GM23338 (cell line): ENCODE results near the gene HINT2. TPM values are rescaled to one million over a fixed set of nuclear protein-coding genes. Genes with fewer than 3 reads are reported as not detected.

Experiments used
- ATAC-seq: fragments of 200-7000 bp; cut with Tn5 transposase; 3 replicates; pipeline ENCODE4 v1.9.1; 2020
- DNase-seq: peaks from one replicate; pipeline ENCODE4 v3.0.0-alpha.2; 2015; ENCODE audit warnings: low spot score
- H2AFZ ChIP-seq: fragments of 200-600 bp; sonication (generic); 2 replicates; pipeline ENCODE4 v1.8.0; 2016; ENCODE audit warnings: antibody characterized with exemption, mild to moderate bottlenecking, moderate library complexity
- H3F3A ChIP-seq: fragments of 200-600 bp; sonication (generic); replicated peaks from 2 replicates; pipeline ENCODE4 v1.8.0; 2017; ENCODE audit warnings: antibody characterized with exemption, mixed run types, low read depth
- H3K27ac ChIP-seq: fragments of 200-600 bp; sonication (generic); 2 replicates; pipeline ENCODE4 v1.6.1; 2016; ENCODE audit warnings: low read depth
- H3K27me3 ChIP-seq: fragments of 200-600 bp; sonication (generic); 2 replicates; pipeline ENCODE4 v1.8.0; 2016; ENCODE audit warnings: mild to moderate bottlenecking, mixed run types, moderate library complexity; ENCODE audit not compliant: insufficient read depth
- H3K36me3 ChIP-seq: fragments of 200-600 bp; sonication (generic); 2 replicates; pipeline ENCODE4 v1.8.0; 2016; ENCODE audit warnings: mild to moderate bottlenecking; ENCODE audit not compliant: insufficient read depth
- H3K4me1 ChIP-seq: fragments of 200-600 bp; sonication (generic); 2 replicates; pipeline ENCODE4 v1.8.0; 2016; ENCODE audit warnings: mild to moderate bottlenecking, moderate library complexity; ENCODE audit not compliant: insufficient read depth
- H3K4me2 ChIP-seq: fragments of 200-600 bp; sonication (generic); 2 replicates; pipeline ENCODE4 v1.7.1; 2017; ENCODE audit warnings: mixed run types
- H3K4me3 ChIP-seq: fragments of 200-600 bp; sonication (generic); 2 replicates; pipeline ENCODE4 v1.6.1; 2016; ENCODE audit warnings: mixed run types
- H3K79me2 ChIP-seq: fragments of 200-600 bp; sonication (generic); replicated peaks from 2 replicates; pipeline ENCODE4 v1.8.0; 2017; ENCODE audit warnings: mild to moderate bottlenecking; ENCODE audit not compliant: insufficient read depth
- H3K9me2 ChIP-seq: fragments of 200-600 bp; sonication (generic); 2 replicates; pipeline ENCODE4 v1.8.0; 2017; ENCODE audit not compliant: insufficient read depth
- H4K20me1 ChIP-seq: fragments of 200-600 bp; sonication (generic); replicated peaks from 2 replicates; pipeline ENCODE4 v1.8.0; 2017; ENCODE audit warnings: mild to moderate bottlenecking; ENCODE audit not compliant: insufficient read depth
- H3K27ac Mint-ChIP-seq: 2 replicates; pipeline ENCODE4 v1.8.0; 2020; ENCODE audit warnings: inconsistent platforms, mild to moderate bottlenecking, moderate library complexity, mixed read lengths
- H3K27me3 Mint-ChIP-seq: 3 replicates; pipeline ENCODE4 v1.8.0; 2022; ENCODE audit warnings: low read depth, mild to moderate bottlenecking, moderate library complexity, mixed read lengths, inconsistent platforms; ENCODE audit not compliant: insufficient read depth, poor library complexity
- H3K36me3 Mint-ChIP-seq: 3 replicates; pipeline ENCODE4 v1.8.0; 2021; ENCODE audit warnings: low read depth, mild to moderate bottlenecking, inconsistent platforms, moderate library complexity, mixed read lengths
- H3K4me1 Mint-ChIP-seq: 3 replicates; pipeline ENCODE4 v1.8.0; 2020; ENCODE audit warnings: mild to moderate bottlenecking, inconsistent platforms, mixed read lengths
- H3K4me3 Mint-ChIP-seq: 3 replicates; pipeline ENCODE4 v1.8.0; 2021; ENCODE audit warnings: moderate library complexity, mild to moderate bottlenecking, inconsistent platforms, mixed read lengths
- H3K9me3 Mint-ChIP-seq: 3 replicates; pipeline ENCODE4 v1.8.0; 2020; ENCODE audit warnings: moderate library complexity, mild to moderate bottlenecking, inconsistent platforms, mixed read lengths
- CREB1 ChIP-seq: fragments of 250-450 bp; sonication (Bioruptor Pico); IDR thresholded peaks from 2 replicates; pipeline ENCODE4 v1.5.0; 2020; ENCODE audit warnings: low read depth, mild to moderate bottlenecking, moderate library complexity
- CTCF ChIP-seq, 2 experiments: fragments of 200-600 bp in 1 of 2; sonication (generic) in 1 of 2; conservative IDR thresholded peaks; 2 replicates each; pipeline versions ENCODE4 v1.5.1 to v1.6.1; 2016 to 2017; ENCODE audit warnings: antibody characterized with exemption in 2 of 2, low read depth in 2 of 2, mild to moderate bottlenecking in 2 of 2, moderate library complexity in 1 of 2
- ETS1 ChIP-seq: IDR thresholded peaks from 2 replicates; pipeline ENCODE4 v1.6.1; 2016; ENCODE audit warnings: antibody characterized with exemption
- JUNB ChIP-seq: IDR thresholded peaks from one replicate; pipeline ENCODE4 v1.6.1; 2016; ENCODE audit warnings: antibody characterized with exemption; ENCODE audit not compliant: unreplicated experiment
- ZNF114 ChIP-seq: fragments of 250-450 bp; sonication (Bioruptor Pico); IDR thresholded peaks from 2 replicates; pipeline ENCODE4 v1.5.0; 2020; ENCODE audit warnings: mild to moderate bottlenecking, moderate library complexity
- ZNF331 ChIP-seq: fragments of 250-450 bp; sonication (Bioruptor Pico); IDR thresholded peaks from 2 replicates; pipeline ENCODE4 v1.5.0; 2020; ENCODE audit warnings: low read depth, mild to moderate bottlenecking, moderate library complexity
- ZNF462 ChIP-seq: fragments of 250-450 bp; sonication (Bioruptor Pico); IDR thresholded peaks from 2 replicates; pipeline ENCODE4 v1.5.0; 2020; ENCODE audit warnings: mild to moderate bottlenecking, moderate library complexity
- polyA plus RNA-seq: library from polyadenylated mRNA; unstranded; fragments of >200 nt; fragmentation: Nextera tagmentation; extraction: Ambion mirVana; gene quantifications from 2 replicates; pipeline ENCODE4 v1.2.1, GENCODE V29; 2016
- total RNA-seq: library from RNA; depleted of rRNA; stranded (reverse); fragments of >200 nt; shearing (Covaris generic); gene quantifications from 2 replicates; pipeline ENCODE4 v1.2.3, GENCODE V29; 2014

HINT2 gene
- total and polyA plus RNA-seq, 2 experiments from 2014 or later, result 20.9 to 69.9 TPM

- TF ChIP-seq ZNF462 (CRISPR knock-in tag) (no peak), ZNF331 (no peak), CREB1 (CRISPR knock-in tag) (no peak), ETS1 (no peak)
Measured at GRCh38 chr9:35827486-35827885, 12.6 kb upstream of the HINT2 start (continued).

- Mint-ChIP-seq H3K4me3 (no peak overlapping the region), H3K36me3 (no peaks in the 10 kb centered on the region), H3K9me3 (no peaks in the 10 kb centered on the region), H3K27ac (no peak overlapping the region), H3K4me1 (peaks cover 32% of the 10 kb centered on the region), H3K27me3 (peaks cover 12% of the 10 kb centered on the region)
- no peak overlapping the region for H3K4me2 ChIP-seq
- no peaks in the 10 kb centered on the region for H4K20me1 ChIP-seq
- peak; percentile 16 for ATAC-seq
- 0 out of 2 replicates have a peak, but pooled peaks cover 6% of the 10 kb centered on the region for H3F3A ChIP-seq
- no peak overlapping the region for H3K4me3 ChIP-seq
- H3K36me3 ChIP-seq, result no peaks in the 10 kb centered on the region
- H3K79me2 ChIP-seq, result no peaks in the 10 kb centered on the region
- H3K27me3 ChIP-seq, result no peaks in the 10 kb centered on the region
- H2AFZ ChIP-seq, result peak overlapping the region; percentile 34; the same call in 1 of the 2 replicates
- no peaks in the 10 kb centered on the region for H3K9me2 ChIP-seq
- DNase-seq, result peak; percentile 83
- H3K27ac ChIP-seq, result no peak overlapping the region
- TF ChIP-seq ZNF114 (no peak), JUNB (no peak), ETS1 (no peak), CTCF (conservative IDR thresholded peaks at IDR 0.05; ENCODE audit: low read depth in 2 of 2) (peak; percentile 73 to 95)
- peaks cover 26% of the 10 kb centered on the region for H3K4me1 ChIP-seq
Measured at GRCh38 chr9:35826071-35826701, 11.3 kb upstream of the HINT2 start.
